SK-N-SH treated with all-trans-retinoic acid at 6 μM for 48 hours (cell line): ENCODE data around the gene TRIM24.

Experiments used
- ATAC-seq: fragments of 200-7000 bp; cut with Tn5 transposase; 3 replicates; pipeline ENCODE4 v1.9.1; 2020; ENCODE audit warnings: mild to moderate bottlenecking, moderate library complexity
- ARNTL ChIP-seq: fragments of 450-650 bp; formaldehyde crosslinking; IDR thresholded peaks from 2 replicates; pipeline ENCODE4 v1.5.0; 2020; ENCODE audit warnings: low read depth, mild to moderate bottlenecking, moderate library complexity, borderline replicate concordance
- CREB5 ChIP-seq: fragments of 250-450 bp; sonication (Bioruptor Pico); IDR thresholded peaks from 2 replicates; pipeline ENCODE4 v1.5.1; 2020; ENCODE audit warnings: low read depth, mild to moderate bottlenecking, moderate library complexity
- CSDC2 ChIP-seq: fragments of 250-450 bp; sonication (Bioruptor Pico); IDR thresholded peaks from 2 replicates; pipeline ENCODE4 v1.5.0; 2020; ENCODE audit warnings: mild to moderate bottlenecking, moderate library complexity
- ISL1 ChIP-seq: fragments of 250-450 bp; sonication (Bioruptor Pico); IDR thresholded peaks from 2 replicates; pipeline ENCODE4 v2.1.2; 2022; ENCODE audit warnings: mild to moderate bottlenecking, moderate library complexity
- OSR1 ChIP-seq: fragments of 250-450 bp; sonication (Bioruptor Pico); IDR thresholded peaks from 2 replicates; pipeline ENCODE4 v1.8.0; 2022; ENCODE audit warnings: moderate library complexity, mild to moderate bottlenecking, inconsistent platforms
- PPARA ChIP-seq: fragments of 250-450 bp; sonication (Bioruptor Pico); IDR thresholded peaks from 2 replicates; pipeline ENCODE4 v1.5.0; 2020; ENCODE audit warnings: mild to moderate bottlenecking, borderline replicate concordance
- RARB ChIP-seq: fragments of 250-450 bp; sonication (Bioruptor Pico); IDR thresholded peaks from 2 replicates; pipeline ENCODE4 v1.8.0; 2021; ENCODE audit warnings: mild to moderate bottlenecking, moderate library complexity
- SNAI2 ChIP-seq: fragments of 250-450 bp; sonication (Bioruptor Pico); IDR thresholded peaks from 2 replicates; pipeline ENCODE4 v1.5.0; 2020; ENCODE audit warnings: mild to moderate bottlenecking, moderate library complexity
- ZC3H10 ChIP-seq: fragments of 250-450 bp; sonication (Bioruptor Pico); IDR thresholded peaks from 2 replicates; pipeline ENCODE4 v1.5.1; 2021; ENCODE audit warnings: mild to moderate bottlenecking, moderate library complexity
- ZFP3 ChIP-seq: fragments of 250-450 bp; sonication (Bioruptor Pico); IDR thresholded peaks from 2 replicates; pipeline ENCODE4 v1.5.0; 2020; ENCODE audit warnings: mild to moderate bottlenecking, moderate library complexity
- ZNF565 ChIP-seq: fragments of 450-650 bp; formaldehyde crosslinking; conservative IDR thresholded peaks from 2 replicates; pipeline ENCODE4 v1.5.0; 2020; ENCODE audit warnings: low read depth, mild to moderate bottlenecking, moderate library complexity
- ZNF8 ChIP-seq: fragments of 450-650 bp; formaldehyde crosslinking; IDR thresholded peaks from 2 replicates; pipeline ENCODE4 v1.5.0; 2020; ENCODE audit warnings: mild to moderate bottlenecking, moderate library complexity
- TF ChIP-seq, protein P1 (sequence below): fragments of 250-450 bp; sonication (Bioruptor Pico); IDR thresholded peaks from 2 replicates; pipeline ENCODE4 v1.8.0; 2020; ENCODE audit warnings: mild to moderate bottlenecking, moderate library complexity, borderline replicate concordance
- TF ChIP-seq, protein P2 (sequence below): fragments of 250-450 bp; sonication (Bioruptor Pico); IDR thresholded peaks from 2 replicates; pipeline ENCODE4 v1.5.0; 2020; ENCODE audit warnings: mild to moderate bottlenecking, moderate library complexity

The TRIM24 gene

GRCh38 chr7:138632826-138633602 is 173.0 kb downstream of the TRIM24 start:
- TF ChIP-seq ARNTL (CRISPR knock-in tag) (no peak), CSDC2 (CRISPR knock-in tag) (no peak), OSR1 (CRISPR knock-in tag) (no peak), ISL1 (CRISPR knock-in tag) (no peak), ZC3H10 (CRISPR knock-in tag) (no peak), RARB (CRISPR knock-in tag) (no peak), ZNF8 (no peak), PPARA (CRISPR knock-in tag) (no peak), ZFP3 (CRISPR knock-in tag) (no peak), ZNF565 (CRISPR knock-in tag) (no peak), SNAI2 (CRISPR knock-in tag) (no peak), CREB5 (CRISPR knock-in tag) (no peak)
- TF ChIP-seq, protein P1, sequence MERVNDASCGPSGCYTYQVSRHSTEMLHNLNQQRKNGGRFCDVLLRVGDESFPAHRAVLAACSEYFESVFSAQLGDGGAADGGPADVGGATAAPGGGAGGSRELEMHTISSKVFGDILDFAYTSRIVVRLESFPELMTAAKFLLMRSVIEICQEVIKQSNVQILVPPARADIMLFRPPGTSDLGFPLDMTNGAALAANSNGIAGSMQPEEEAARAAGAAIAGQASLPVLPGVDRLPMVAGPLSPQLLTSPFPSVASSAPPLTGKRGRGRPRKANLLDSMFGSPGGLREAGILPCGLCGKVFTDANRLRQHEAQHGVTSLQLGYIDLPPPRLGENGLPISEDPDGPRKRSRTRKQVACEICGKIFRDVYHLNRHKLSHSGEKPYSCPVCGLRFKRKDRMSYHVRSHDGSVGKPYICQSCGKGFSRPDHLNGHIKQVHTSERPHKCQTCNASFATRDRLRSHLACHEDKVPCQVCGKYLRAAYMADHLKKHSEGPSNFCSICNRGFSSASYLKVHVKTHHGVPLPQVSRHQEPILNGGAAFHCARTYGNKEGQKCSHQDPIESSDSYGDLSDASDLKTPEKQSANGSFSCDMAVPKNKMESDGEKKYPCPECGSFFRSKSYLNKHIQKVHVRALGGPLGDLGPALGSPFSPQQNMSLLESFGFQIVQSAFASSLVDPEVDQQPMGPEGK (CRISPR knock-in tag): no peak
- TF ChIP-seq, protein P2, sequence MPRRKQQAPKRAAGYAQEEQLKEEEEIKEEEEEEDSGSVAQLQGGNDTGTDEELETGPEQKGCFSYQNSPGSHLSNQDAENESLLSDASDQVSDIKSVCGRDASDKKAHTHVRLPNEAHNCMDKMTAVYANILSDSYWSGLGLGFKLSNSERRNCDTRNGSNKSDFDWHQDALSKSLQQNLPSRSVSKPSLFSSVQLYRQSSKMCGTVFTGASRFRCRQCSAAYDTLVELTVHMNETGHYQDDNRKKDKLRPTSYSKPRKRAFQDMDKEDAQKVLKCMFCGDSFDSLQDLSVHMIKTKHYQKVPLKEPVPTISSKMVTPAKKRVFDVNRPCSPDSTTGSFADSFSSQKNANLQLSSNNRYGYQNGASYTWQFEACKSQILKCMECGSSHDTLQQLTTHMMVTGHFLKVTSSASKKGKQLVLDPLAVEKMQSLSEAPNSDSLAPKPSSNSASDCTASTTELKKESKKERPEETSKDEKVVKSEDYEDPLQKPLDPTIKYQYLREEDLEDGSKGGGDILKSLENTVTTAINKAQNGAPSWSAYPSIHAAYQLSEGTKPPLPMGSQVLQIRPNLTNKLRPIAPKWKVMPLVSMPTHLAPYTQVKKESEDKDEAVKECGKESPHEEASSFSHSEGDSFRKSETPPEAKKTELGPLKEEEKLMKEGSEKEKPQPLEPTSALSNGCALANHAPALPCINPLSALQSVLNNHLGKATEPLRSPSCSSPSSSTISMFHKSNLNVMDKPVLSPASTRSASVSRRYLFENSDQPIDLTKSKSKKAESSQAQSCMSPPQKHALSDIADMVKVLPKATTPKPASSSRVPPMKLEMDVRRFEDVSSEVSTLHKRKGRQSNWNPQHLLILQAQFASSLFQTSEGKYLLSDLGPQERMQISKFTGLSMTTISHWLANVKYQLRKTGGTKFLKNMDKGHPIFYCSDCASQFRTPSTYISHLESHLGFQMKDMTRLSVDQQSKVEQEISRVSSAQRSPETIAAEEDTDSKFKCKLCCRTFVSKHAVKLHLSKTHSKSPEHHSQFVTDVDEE (CRISPR knock-in tag): no peak
- ATAC-seq: no peak
